NCI-H69 (cell line): ENCODE data around the gene GAB4.

Source experiments
- DNase-seq: peaks from one replicate; lab custom pipeline; 2025; lab: John Stamatoyannopoulos, UW

The GAB4 gene

DNA sequence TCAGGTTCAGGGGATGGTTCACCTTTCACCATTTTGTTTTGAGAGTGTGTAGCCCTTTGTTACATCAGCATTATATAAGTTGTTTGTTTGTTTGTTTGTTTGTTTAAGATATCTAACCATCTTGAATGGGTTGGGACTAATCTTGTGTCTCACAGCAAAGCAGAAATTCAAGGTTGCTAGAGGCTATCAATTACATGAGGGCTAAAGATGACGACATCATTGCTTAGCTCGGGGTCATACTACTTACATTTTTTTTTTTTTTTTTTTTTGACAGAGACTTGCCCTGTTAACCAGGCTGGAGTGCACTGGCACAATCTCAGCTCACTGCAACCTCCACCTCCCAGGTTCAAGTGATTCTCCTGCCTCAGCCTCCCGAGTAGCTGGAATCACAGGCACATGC lies 95.7 kb downstream of the GAB4 start:
- no peak for DNase-seq
